ENCODE results near the gene NR1H3.

Gene NR1H3

GRCh38 chr11:47244448-47245350 lies 13.1 kb upstream of the NR1H3 start:
- no peak for DNase-seq

GRCh38 chr11:47245611-47246357 lies 12.0 kb upstream of the NR1H3 start:
- DNase-seq, result no peak

GRCh38 chr11:47247502-47247901 lies 10.3 kb upstream of the NR1H3 start:
- DNase-seq, result no peak

- no peak for DNase-seq
Observed at GRCh38 chr11:47248304-47248663, 9.5 kb upstream of the NR1H3 start.

- peak; percentile 85 for DNase-seq
Observed at GRCh38 chr11:47248664-47249377, 9.0 kb upstream of the NR1H3 start, which contains the start of gene ACP2. ACP2 (minus strand) TSS chr11:47248814; CDS start chr11:47248789, 25 bp downstream.

- no peak for DNase-seq
Observed at GRCh38 chr11:47249378-47249715, 8.4 kb upstream of the NR1H3 start.

GRCh38 chr11:47251751-47252150 lies 6.0 kb upstream of the NR1H3 start:
- no peak for DNase-seq

- no peak for DNase-seq
Observed at GRCh38 chr11:47253660-47254059, 4.1 kb upstream of the NR1H3 start.

- DNase-seq, result no peak
Observed at GRCh38 chr11:47254386-47254785, 3.4 kb upstream of the NR1H3 start.

- no peak for DNase-seq
Observed at GRCh38 chr11:47256374-47256773, 1.4 kb upstream of the NR1H3 start.

GRCh38 chr11:47257177-47257516 lies 649 bp upstream of the NR1H3 start:
- DNase-seq, result no peak

- no peak for DNase-seq
Observed at GRCh38 chr11:47258317-47258902, 614 bp downstream of the NR1H3 start.

- DNase-seq, result no peak
Observed at GRCh38 chr11:47259232-47259977, 1.6 kb downstream of the NR1H3 start.

GRCh38 chr11:47260366-47260765 lies 2.6 kb downstream of the NR1H3 start:
- DNase-seq, result no peak

GRCh38 chr11:47261291-47261800 lies 3.5 kb downstream of the NR1H3 start:
- no peak for DNase-seq

- no peak for DNase-seq
Observed at GRCh38 chr11:47264119-47264518, 6.3 kb downstream of the NR1H3 start.

GRCh38 chr11:47264521-47264920 lies 6.7 kb downstream of the NR1H3 start:
- DNase-seq, result no peak

- DNase-seq, result no peak
Observed at GRCh38 chr11:47267876-47268275, 10.1 kb downstream of the NR1H3 start.

- no peak for DNase-seq
Observed at GRCh38 chr11:47268448-47269001, 10.7 kb downstream of the NR1H3 start.

- DNase-seq, result peak; percentile 81
Observed at GRCh38 chr11:47269002-47269828, 11.4 kb downstream of the NR1H3 start.

- peak; percentile 82 for DNase-seq
Observed at GRCh38 chr11:47269829-47270305, 12.1 kb downstream of the NR1H3 start, which contains the start of gene MADD. MADD (plus strand) TSS chr11:47270133.

Measured in NCI-H1436 (cell line).